Measurements from ENCODE around the gene CHST1. TPM values are rescaled to one million over a fixed set of nuclear protein-coding genes. Genes with fewer than 3 reads are reported as not detected.

Gene CHST1
- total RNA-seq, 1 experiment from 2014 or later, result 1.6 TPM

- no peak for DNase-seq (ENCODE audit: low spot score)
Observed at GRCh38 chr11:45607995-45608394, 57.4 kb downstream of the CHST1 start.

GRCh38 chr11:45606514-45607281 lies 58.7 kb downstream of the CHST1 start:
- no peak for DNase-seq (ENCODE audit: low spot score)

GRCh38 chr11:45605051-45605450 lies 60.4 kb downstream of the CHST1 start:
- no peak for DNase-seq (ENCODE audit: low spot score)

- DNase-seq (ENCODE audit: low spot score), result no peak
Observed at GRCh38 chr11:45603946-45604682, 61.3 kb downstream of the CHST1 start.

- DNase-seq (ENCODE audit: low spot score), result no peak
Observed at GRCh38 chr11:45599161-45599943, 66.1 kb downstream of the CHST1 start.

Other genes starting within 250 kb of the CHST1 start
- 5.4 and 11.2 TPM in 2 replicates for gene SLC35C1, start 139.5 kb upstream of the CHST1 start, total RNA-seq (2014; rRNA removed; shearing (Covaris generic))
- 7.4 and 8.1 TPM in 2 replicates for gene CRY2, start 181.9 kb upstream of the CHST1 start, total RNA-seq (2014; rRNA removed; shearing (Covaris generic))
- 24.0 and 24.2 TPM in 2 replicates for gene MAPK8IP1, start 220.0 kb upstream of the CHST1 start, total RNA-seq (2014; rRNA removed; shearing (Covaris generic))
- gene FREY1, start 241.6 kb upstream of the CHST1 start, total RNA-seq (2014; rRNA removed; shearing (Covaris generic)), result 0.24 and 0.26 TPM in 2 replicates